GM19455 (cell line): Measurements from ENCODE around the gene TCP11.

Source experiments
- ATAC-seq: cut with Tn5 transposase; IDR thresholded peaks from one replicate; pipeline ENCODE4 v1.9.1; 2021; ENCODE audit not compliant: unreplicated experiment

Gene TCP11

GRCh38 chr6:35083507-35083906, 57.6 kb downstream of the TCP11 start:
- no peak for ATAC-seq

- ATAC-seq, result no peak
These were observed 58.3 kb downstream of the TCP11 start for GRCh38 chr6:35082733-35083403.

GRCh38 chr6:35082046-35082732, 59.0 kb downstream of the TCP11 start:
- ATAC-seq, result no peak

- no peak for ATAC-seq
These were observed 59.7 kb downstream of the TCP11 start for GRCh38 chr6:35081426-35081851.

- ATAC-seq, result no peak
These were observed 60.2 kb downstream of the TCP11 start for GRCh38 chr6:35080821-35081425.

- ATAC-seq, result no peak
These were observed 61.0 kb downstream of the TCP11 start for GRCh38 chr6:35080016-35080680.

- ATAC-seq, result no peak
These were observed 61.7 kb downstream of the TCP11 start for GRCh38 chr6:35079311-35080000.

GRCh38 chr6:35078896-35079295, 62.2 kb downstream of the TCP11 start:
- ATAC-seq, result no peak

GRCh38 chr6:35078226-35078850, 62.8 kb downstream of the TCP11 start:
- no peak for ATAC-seq

GRCh38 chr6:35077713-35078105, 63.4 kb downstream of the TCP11 start:
- ATAC-seq, result no peak

- no peak for ATAC-seq
These were observed 64.0 kb downstream of the TCP11 start for GRCh38 chr6:35076997-35077712.

GRCh38 chr6:35073766-35074471, 67.2 kb downstream of the TCP11 start:
- no peak for ATAC-seq

GRCh38 chr6:35073211-35073610, 67.9 kb downstream of the TCP11 start:
- no peak for ATAC-seq

- no peak for ATAC-seq
These were observed 68.5 kb downstream of the TCP11 start for GRCh38 chr6:35072698-35073055.

GRCh38 chr6:35072051-35072697, 69.0 kb downstream of the TCP11 start:
- no peak for ATAC-seq

- no peak for ATAC-seq
These were observed 69.7 kb downstream of the TCP11 start for GRCh38 chr6:35071347-35071994.

GRCh38 chr6:35070111-35070510, 71.0 kb downstream of the TCP11 start:
- ATAC-seq, result no peak

- no peak for ATAC-seq
These were observed 71.9 kb downstream of the TCP11 start for GRCh38 chr6:35069262-35069661.

GRCh38 chr6:35068644-35069043, 72.5 kb downstream of the TCP11 start:
- ATAC-seq, result no peak
